Skeletal muscle satellite cell (primary cell): ENCODE data around the gene FBXL12.
"Not testable (repeated sequence)": the region's sequence is repeated elsewhere in the genome, so short reads cannot be mapped to it uniquely, and the experiment has no call there.

Experiments
- H3K27me3 ChIP-seq: 2 replicates; pipeline ENCODE4 v1.7.0; 2013; ENCODE audit warnings: low read length; ENCODE audit not compliant: control insufficient read depth, insufficient read depth
- H3K36me3 ChIP-seq: 2 replicates; pipeline ENCODE4 v1.7.0; 2013; ENCODE audit warnings: mild to moderate bottlenecking, control low read depth, low read length; ENCODE audit not compliant: insufficient read depth
- H3K4me1 ChIP-seq: 2 replicates; pipeline ENCODE4 v1.7.0; 2013; ENCODE audit warnings: low read length; ENCODE audit not compliant: control insufficient read depth, insufficient read depth
- H3K4me2 ChIP-seq: 2 replicates; pipeline ENCODE4 v1.7.0; 2013; ENCODE audit warnings: mild to moderate bottlenecking, low read length
- H3K4me3 ChIP-seq: 2 replicates; pipeline ENCODE4 v1.7.0; 2013; ENCODE audit warnings: low read length
- H3K9ac ChIP-seq: 2 replicates; pipeline ENCODE4 v1.7.0; 2013; ENCODE audit warnings: mild to moderate bottlenecking, low read depth, low read length, moderate library complexity
- H3K9me3 ChIP-seq: replicated peaks from 2 replicates; pipeline ENCODE4 v1.7.0; 2013; ENCODE audit warnings: mild to moderate bottlenecking, control low read depth, low read length

Gene FBXL12

DNA sequence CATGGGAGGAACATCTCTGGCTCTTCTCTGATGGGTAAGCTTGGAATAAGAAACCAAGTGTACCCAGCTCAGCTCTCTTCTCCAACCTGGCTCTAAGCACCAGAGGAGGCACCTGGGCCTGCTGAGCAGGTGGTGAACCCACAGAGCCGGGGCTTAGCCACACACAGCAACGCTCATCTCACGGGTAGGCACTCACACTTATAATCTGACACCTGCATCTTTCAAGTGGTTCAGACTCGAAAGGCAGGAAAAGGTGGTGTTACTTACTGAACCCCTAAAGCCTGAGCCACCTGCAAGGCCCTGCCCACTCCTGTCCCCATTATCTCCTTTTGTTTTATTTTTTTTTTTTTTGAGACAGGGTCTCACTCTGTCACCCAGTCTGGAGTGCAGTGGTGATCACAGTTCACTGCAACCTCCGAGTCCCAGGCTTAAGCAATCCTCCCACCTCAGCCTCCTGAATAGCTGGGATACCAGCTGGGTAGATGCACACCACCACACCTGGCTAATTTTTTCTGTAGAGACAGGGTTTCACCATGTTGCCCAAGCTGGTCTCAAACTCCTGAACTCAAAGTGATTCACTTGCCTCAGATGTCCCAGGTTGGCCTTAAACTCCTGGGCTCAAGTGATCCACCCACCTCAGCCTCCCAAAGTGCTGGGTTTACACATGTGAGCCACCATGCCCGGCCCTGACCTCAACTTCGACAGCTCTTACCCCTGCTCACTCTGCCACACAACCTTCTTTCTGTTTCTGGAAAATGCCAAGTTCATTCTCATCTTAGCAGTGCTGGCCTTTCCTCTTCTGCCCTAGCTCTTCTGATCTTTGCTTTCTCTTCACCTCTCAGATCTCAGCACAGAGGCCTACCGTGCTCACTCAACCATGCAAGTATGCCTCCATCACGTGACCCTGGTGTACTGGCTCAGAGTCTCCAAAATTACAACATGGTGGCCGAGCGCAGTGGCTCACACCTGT is 9.7 kb downstream of the FBXL12 start:
- Histone ChIP-seq H3K4me2 (no peak overlapping the region), H3K9me3 (no peaks in the 10 kb centered on the region), H3K27me3 (no peaks in the 10 kb centered on the region), H3K4me1 (no peaks in the 10 kb centered on the region), H3K4me3 (no peak overlapping the region), H3K36me3 (peaks cover 45% of the 10 kb centered on the region), H3K9ac (no peak overlapping the region)

DNA sequence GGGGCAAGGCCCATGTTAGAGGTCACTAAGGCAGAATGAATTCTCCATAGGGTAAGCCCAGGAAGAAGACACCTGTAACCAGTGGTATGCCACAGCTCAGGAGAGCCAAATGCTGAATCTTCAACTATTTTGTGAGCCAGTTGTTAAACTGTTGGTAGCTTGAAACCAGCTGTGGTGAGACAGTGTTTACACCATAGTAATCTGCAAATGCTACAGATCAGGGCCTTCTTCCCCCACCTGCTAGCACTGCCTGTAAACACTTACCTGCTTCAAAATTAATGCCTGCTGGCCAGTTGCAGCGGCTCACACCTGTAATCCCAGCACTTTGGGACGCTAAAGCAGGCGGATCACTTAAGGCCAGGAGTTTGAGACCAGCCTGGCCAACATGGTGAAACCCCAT is 12.1 kb downstream of the FBXL12 start:
- Histone ChIP-seq H3K4me3 (no peak overlapping the region), H3K9ac (no peak overlapping the region), H3K4me2 (no peak overlapping the region), H3K9me3 (no peaks in the 10 kb centered on the region), H3K4me1 (no peaks in the 10 kb centered on the region), H3K27me3 (no peaks in the 10 kb centered on the region), H3K36me3 (peaks cover 48% of the 10 kb centered on the region)

DNA sequence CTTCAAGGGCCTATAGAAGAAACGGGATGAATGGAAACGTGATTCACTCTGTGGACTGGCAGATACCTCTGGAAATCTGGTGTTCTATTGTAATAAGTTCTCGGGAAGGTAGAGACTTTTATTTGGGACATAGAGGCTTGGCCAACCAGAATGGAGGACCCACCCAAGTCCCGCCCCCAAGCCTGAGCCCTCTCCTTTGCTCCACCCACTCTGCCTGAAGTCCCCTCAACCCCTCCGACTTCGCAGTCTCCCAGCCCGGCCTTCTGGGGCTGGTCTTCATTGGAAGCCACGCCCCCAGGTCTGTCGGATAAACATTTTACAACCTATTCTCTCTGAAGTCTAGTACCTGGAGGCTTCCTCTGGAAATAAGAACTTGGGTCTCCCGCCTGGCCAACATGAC is 16.9 kb downstream of the FBXL12 start:
- Histone ChIP-seq H3K9me3 (no peaks in the 10 kb centered on the region), H3K4me2 (no peak overlapping the region), H3K4me3 (no peak overlapping the region), H3K4me1 (no peaks in the 10 kb centered on the region), H3K9ac (no peak overlapping the region), H3K36me3 (peaks cover 21% of the 10 kb centered on the region), H3K27me3 (no peaks in the 10 kb centered on the region)

DNA sequence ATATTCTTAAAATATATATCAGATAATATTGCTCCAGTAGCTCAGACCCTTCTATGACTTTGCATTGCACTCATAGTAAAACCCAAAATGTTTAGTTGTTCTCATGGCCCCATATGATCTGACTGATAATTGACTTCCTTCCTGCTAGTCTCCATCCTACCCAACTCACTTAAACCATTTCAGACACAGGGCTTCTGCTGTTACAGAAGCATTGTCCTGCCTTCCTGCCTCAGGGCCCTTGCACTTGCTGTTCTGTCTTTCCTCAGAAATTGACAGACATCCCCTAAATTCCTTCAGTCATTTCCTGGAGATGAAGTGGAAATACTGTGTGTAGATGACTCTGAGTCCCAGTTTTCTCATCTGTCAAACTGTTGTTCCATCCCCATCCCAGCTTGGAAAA is 19.7 kb downstream of the FBXL12 start:
- Histone ChIP-seq H3K9me3 (no peaks in the 10 kb centered on the region), H3K4me1 (no peaks in the 10 kb centered on the region), H3K27me3 (no peaks in the 10 kb centered on the region), H3K36me3 (peaks cover 7% of the 10 kb centered on the region), H3K4me2 (no peak overlapping the region), H3K4me3 (no peak overlapping the region), H3K9ac (no peak overlapping the region)

DNA sequence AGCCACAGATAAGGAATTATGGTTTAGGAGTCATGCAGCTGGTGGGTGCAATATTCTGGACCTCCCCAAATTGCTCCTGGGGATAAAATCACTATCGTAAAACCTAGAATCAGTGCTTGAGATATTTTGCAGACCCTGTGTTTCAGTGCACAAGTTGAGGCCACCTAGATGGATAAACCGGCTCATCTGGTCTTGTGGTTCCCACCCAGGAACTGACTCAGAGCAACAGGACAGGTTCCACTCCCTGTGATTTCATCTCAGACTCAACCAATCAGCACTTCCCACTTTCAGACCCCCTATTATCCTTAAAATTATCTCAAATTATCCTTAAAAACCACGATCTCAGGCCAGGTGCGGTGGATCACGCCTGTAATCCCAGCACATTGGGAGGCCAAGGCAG is 21.0 kb downstream of the FBXL12 start:
- Histone ChIP-seq H3K9ac (no peak overlapping the region), H3K27me3 (no peaks in the 10 kb centered on the region), H3K4me3 (no peak overlapping the region), H3K4me2 (no peak overlapping the region), H3K36me3 (no peaks in the 10 kb centered on the region), H3K4me1 (no peaks in the 10 kb centered on the region), H3K9me3 (no peaks in the 10 kb centered on the region)

DNA sequence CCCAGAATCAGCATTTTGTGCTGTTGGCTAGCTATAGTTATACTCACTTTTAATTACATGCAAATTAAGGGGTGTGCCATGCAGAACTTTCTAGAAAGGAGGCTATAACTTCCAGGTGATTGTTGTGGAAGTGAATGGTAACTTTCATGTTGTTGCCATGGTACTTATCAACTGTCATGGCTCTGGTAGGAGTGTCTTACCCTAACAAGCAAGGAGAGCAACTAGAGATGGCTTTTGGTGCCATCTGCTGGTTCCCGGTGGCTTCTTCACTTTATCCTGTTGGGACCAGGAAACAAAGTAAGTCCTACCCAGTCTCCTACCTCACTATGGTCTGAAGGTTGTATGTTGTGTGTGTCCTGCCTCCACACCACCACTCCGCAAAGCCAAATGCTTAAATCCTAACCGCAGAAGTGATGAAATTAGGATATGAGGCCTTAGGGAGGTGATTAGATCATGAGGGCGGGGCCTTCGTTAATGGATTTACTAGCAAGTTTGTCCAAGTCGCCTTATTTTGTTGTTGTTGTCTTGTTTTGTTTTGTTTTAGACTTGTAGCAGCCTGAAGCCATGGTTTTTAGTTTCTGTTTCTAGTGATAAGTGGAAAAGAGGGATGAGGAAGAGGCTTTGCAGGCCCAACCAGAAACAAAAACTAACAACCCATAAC is 22.6 kb downstream of the FBXL12 start:
- Histone ChIP-seq H3K27me3 (no peaks in the 10 kb centered on the region), H3K36me3 (no peaks in the 10 kb centered on the region), H3K4me2 (no peak overlapping the region), H3K9me3 (no peaks in the 10 kb centered on the region), H3K4me1 (no peaks in the 10 kb centered on the region), H3K9ac (no peak overlapping the region), H3K4me3 (no peak overlapping the region)

DNA sequence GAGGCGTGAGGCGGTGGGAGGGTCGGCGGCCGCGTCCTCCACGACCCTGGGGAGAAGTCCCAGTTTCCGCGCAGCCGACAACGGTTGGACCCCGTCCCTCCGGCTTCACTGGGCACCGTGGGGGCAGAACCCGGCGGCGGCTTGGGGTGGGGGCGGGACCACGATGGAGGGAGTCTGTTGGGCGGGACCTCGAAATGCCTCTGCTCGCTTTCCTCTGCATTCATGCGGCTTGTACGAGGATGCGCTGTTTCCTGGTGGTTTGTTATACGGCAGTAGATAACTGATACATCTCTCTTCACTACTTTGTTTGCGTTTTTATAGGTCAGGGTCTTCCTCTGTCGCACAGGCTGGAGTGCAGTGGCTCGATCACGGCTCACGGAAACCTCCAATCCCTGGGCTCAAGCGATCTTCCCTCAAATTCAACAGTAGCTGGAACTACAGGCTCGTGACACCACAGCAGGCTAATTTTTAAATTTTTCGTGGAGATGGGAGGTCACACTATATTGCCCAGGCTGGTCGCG is 25.7 kb downstream of the FBXL12 start:
- Histone ChIP-seq H3K4me3 (peak overlapping the region; percentile 83), H3K36me3 (no peaks in the 10 kb centered on the region), H3K9ac (peak overlapping the region; percentile 74), H3K4me1 (peaks cover under 1% of the 10 kb centered on the region), H3K4me2 (peak overlapping the region; percentile 91), H3K27me3 (no peaks in the 10 kb centered on the region), H3K9me3 (no peaks in the 10 kb centered on the region)

DNA sequence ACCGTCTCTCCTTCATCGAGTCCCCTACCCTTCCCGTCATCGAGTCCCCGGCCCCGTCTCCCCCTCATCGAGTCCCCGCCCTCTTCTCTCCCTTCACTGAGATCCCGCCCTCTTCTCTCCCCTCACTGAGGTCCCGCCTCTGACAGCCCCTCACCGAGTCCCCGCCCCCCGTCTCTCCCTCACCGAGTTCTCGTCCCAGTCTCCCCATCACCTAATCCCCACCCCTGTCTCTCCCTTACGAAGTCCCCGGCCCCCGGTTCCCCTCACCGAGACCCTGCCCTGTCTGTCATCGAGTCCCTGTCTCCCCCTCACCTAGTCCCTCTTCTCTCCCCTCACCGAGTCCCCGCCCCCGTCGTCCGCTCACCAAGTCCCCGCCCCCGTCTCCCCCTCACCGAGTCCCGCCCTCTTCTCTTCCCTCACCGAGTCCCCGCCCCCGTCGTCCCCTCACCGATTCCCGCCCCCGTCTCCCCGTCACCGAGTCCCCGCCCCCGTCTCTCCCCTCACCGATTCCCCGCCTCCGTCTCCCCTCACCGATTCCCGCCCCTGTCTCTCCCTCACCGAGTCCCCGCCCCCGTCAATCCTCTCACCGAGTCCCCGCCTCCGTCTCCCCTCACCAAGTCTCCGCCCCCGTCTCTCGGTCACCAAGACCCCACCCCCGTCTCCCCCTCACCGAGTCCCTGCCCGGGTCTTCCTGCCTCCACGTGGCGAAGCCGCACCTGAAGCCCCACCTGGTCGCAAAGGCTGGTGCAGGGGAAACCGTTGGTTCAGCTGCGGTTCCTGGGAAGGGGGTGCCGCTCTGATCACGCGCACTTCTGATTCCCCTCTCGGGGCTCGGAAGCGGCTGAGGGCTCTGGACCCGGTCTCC is 26.4 kb downstream of the FBXL12 start:
- Histone ChIP-seq H3K4me3 (peak overlapping the region; percentile 83), H3K36me3 (no peaks in the 10 kb centered on the region), H3K9me3 (no peaks in the 10 kb centered on the region), H3K4me1 (peaks cover 4% of the 10 kb centered on the region), H3K9ac (peak overlapping the region; percentile 74), H3K4me2 (peak overlapping the region; percentile 91), H3K27me3 (no peaks in the 10 kb centered on the region)

DNA sequence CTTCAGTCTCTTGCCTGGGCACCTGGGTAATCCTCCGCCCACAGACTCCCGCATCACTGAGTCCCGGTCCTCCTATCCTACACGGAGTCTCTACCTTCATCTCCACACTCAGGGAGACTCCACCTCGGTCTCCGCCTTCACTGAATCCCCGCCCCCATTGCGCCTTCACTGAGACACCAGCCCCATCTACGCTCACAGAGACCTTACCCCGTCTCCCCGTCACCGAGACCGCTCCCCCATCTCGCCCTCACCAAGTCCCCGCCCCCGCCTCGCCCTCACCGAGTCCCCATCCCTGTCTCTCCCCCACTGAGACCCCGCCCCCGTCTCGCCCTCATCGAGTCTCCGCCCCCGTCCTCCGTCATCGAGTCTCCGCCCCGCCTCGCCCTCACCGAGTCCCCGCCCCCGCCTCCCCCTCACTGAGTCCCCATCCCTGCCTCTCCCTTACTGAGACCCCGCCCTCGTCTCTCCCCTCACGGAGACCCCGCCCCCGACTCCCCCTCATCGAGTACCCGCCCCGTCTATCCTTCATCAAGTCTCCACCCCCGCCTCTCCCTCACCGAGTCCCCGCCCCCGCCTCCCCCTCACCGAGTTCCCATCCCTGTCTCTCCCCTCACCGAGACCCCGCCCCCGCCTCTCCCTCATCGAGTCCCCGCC is 27.2 kb downstream of the FBXL12 start:
- peak overlapping the region; percentile 82 for H3K4me2 ChIP-seq
- H3K9me3 ChIP-seq = no peaks in the 10 kb centered on the region
- no peaks in the 10 kb centered on the region for H3K27me3 ChIP-seq
- H3K9ac ChIP-seq = peak overlapping the region; percentile 65
- peaks cover 4% of the 10 kb centered on the region for H3K4me1 ChIP-seq
- no peaks in the 10 kb centered on the region for H3K36me3 ChIP-seq
- peak overlapping the region; percentile 83 for H3K4me3 ChIP-seq

DNA sequence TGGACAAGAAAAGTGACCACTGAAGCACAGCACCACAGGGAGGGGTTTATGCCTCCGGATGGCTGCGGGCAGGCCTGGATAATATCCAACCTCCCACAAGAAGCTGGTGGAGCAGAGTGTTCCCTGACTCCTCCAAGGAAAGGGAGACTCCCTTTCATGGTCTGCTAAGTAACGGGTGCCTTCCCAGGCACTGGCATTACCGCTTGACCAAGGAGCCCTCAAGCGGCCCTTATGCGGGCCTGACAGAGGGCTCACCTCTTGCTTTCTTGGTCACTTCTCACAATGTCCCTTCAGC is 27.9 kb downstream of the FBXL12 start:
- not testable (repeated sequence) for H3K9ac ChIP-seq, H3K27me3 ChIP-seq, H3K4me1 ChIP-seq, H3K36me3 ChIP-seq, H3K9me3 ChIP-seq
- Histone ChIP-seq H3K4me3 (peak overlapping the region; percentile 73), H3K4me2 (peak overlapping the region; percentile 82)

DNA sequence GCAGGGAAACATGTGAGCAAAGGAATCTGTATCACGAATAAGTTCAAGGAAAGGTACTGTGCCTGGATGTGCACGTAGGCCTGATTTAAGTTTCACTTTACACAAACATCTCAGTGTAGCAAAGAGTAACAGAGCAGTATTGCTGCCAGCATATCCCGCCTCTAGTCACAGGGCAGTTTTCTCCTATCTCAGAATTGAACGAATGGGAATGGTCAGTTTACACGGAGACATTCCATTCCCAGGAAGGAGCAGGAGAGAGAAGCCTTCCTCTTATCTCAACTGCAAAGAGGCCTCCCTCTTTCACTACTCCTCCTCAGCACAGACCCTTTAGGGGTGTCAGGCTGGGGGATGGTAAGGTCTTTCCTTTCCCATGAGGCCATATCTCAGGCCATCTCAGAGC is 29.3 kb downstream of the FBXL12 start:
- H3K9me3 ChIP-seq = not testable (repeated sequence)

More for the DNA sequence above, 29.3 kb downstream of the FBXL12 start:
- H3K4me2 ChIP-seq, H3K4me3 ChIP-seq, H3K9ac ChIP-seq, H3K27me3 ChIP-seq, H3K36me3 ChIP-seq: not testable (repeated sequence)
- H3K4me1 ChIP-seq = peaks cover 10% of the 10 kb centered on the region
